Endodermal cell (in vitro differentiated cells): ENCODE results near the gene ZNF839. TPM values are rescaled to one million over a fixed set of nuclear protein-coding genes. Genes with fewer than 3 reads are reported as not detected.
"Not testable (repeated sequence)": the region's sequence is repeated elsewhere in the genome, so short reads cannot be mapped to it uniquely, and the experiment has no call there.

Experiments
- DNase-seq: peaks from one replicate; pipeline ENCODE4 v3.0.0-alpha.2; 2017
- H3K27ac ChIP-seq: 2 replicates; pipeline ENCODE4 v1.5.1; 2013; ENCODE audit warnings: mild to moderate bottlenecking, low read depth, low read length, moderate library complexity
- H3K27me3 ChIP-seq: 2 replicates; pipeline ENCODE4 v1.6.1; 2013; ENCODE audit warnings: mild to moderate bottlenecking, low read length, moderate library complexity; ENCODE audit not compliant: insufficient read depth, control insufficient read depth, poor library complexity, severe bottlenecking
- H3K36me3 ChIP-seq: 2 replicates; pipeline ENCODE4 v1.7.0; 2013; ENCODE audit warnings: mild to moderate bottlenecking, low read length, moderate library complexity; ENCODE audit not compliant: control insufficient read depth, insufficient read depth
- H3K4me1 ChIP-seq: one replicate; pipeline ENCODE4 v1.7.0; 2013; ENCODE audit warnings: low read length; ENCODE audit not compliant: control insufficient read depth, insufficient read depth
- H3K4me3 ChIP-seq: 2 replicates; pipeline ENCODE4 v1.5.1; 2013; ENCODE audit warnings: mild to moderate bottlenecking, low read length, moderate library complexity
- H3K9ac ChIP-seq: 2 replicates; pipeline ENCODE4 v1.6.1; 2013; ENCODE audit warnings: mild to moderate bottlenecking, low read length, moderate library complexity; ENCODE audit not compliant: poor library complexity, severe bottlenecking; ENCODE audit errors: extremely low read depth
- H3K9me3 ChIP-seq: 2 replicates; pipeline ENCODE4 v1.6.1; 2013; ENCODE audit warnings: mild to moderate bottlenecking, low read length, moderate library complexity; ENCODE audit not compliant: control insufficient read depth
- H3K27ac Mint-ChIP-seq: 2 replicates; pipeline ENCODE4 v1.8.0; 2020; ENCODE audit warnings: mixed read lengths
- H3K27me3 Mint-ChIP-seq: 2 replicates; pipeline ENCODE4 v1.8.0; 2021; ENCODE audit warnings: mild to moderate bottlenecking, mixed read lengths; ENCODE audit not compliant: insufficient read depth
- H3K36me3 Mint-ChIP-seq: 2 replicates; pipeline ENCODE4 v1.8.0; 2020; ENCODE audit warnings: low read depth, mixed read lengths
- H3K4me1 Mint-ChIP-seq: 2 replicates; pipeline ENCODE4 v1.8.0; 2020; ENCODE audit warnings: mixed read lengths
- H3K4me3 Mint-ChIP-seq: 2 replicates; pipeline ENCODE4 v1.8.0; 2020; ENCODE audit warnings: mild to moderate bottlenecking, moderate library complexity, mixed read lengths
- H3K9me3 Mint-ChIP-seq: 2 replicates; pipeline ENCODE4 v1.8.0; 2020; ENCODE audit warnings: mild to moderate bottlenecking, mixed read lengths
- CTCF ChIP-seq: fragments of 200-600 bp; sonication (generic); conservative IDR thresholded peaks from 2 replicates; pipeline ENCODE4 v1.5.0; 2021; ENCODE audit warnings: antibody characterized with exemption, mild to moderate bottlenecking
- WGBS, 2 experiments: methylation state at CpG; one replicate each; pipeline versions ENCODE4 v1.1.5 to v1.1.7; 2013; ENCODE audit warnings: missing lambda C conversion rate in 2 of 2, mixed read lengths in 1 of 2; ENCODE audit not compliant: insufficient coverage in 1 of 2, insufficient read length in 1 of 2; 5-methylcytosine and 5-hydroxymethylcytosine counted together
- total RNA-seq, 2 donors: library from RNA; stranded (reverse); fragmentation: NEBNext Ultra II Directional in 1 of 2; extraction: Animal tissue kit (Norgen Biotek cat#: 25700) in 1 of 2; gene quantifications; 2 replicates in 1 of 2; 3 replicates in 1 of 2; pipeline ENCODE4 v1.2.1, GENCODE V29; 2021

The ZNF839 gene
- total RNA-seq, 2 donors from 2014 or later, result 16.5 to 19.1 TPM

DNA sequence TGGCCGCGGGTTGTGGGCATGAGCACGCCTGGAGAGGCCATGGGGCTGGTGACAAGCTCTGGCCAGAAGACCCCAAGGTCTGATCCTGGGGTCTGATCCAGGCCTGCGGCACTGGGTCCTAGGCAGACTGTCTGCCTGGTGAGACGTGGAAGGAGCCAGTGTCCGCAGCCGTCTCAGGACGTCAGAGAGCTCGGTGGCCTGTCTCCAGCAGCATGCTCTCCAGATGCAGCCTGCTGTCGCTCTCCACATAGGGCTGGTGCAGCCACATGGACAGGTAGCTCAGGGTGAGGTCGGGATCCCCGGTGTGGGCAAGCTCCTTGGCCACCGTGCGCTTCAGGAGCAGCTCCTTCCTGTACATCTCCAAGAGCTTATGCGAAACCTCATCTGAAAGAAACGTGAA is 28.8 kb downstream of the ZNF839 start:
- Histone ChIP-seq H3K27me3 (no peaks in the 10 kb centered on the region), H3K9me3 (no peaks in the 10 kb centered on the region), H3K4me3 (no peak overlapping the region), H3K27ac (no peak overlapping the region), H3K9ac (no peak overlapping the region), H3K36me3 (peaks cover 38% of the 10 kb centered on the region), H3K4me1 (no peaks in the 10 kb centered on the region)
- Mint-ChIP-seq H3K4me1 (no peaks in the 10 kb centered on the region), H3K27me3 (no peaks in the 10 kb centered on the region), H3K4me3 (no peak overlapping the region), H3K36me3 (peaks cover 54% of the 10 kb centered on the region), H3K27ac (no peak overlapping the region), H3K9me3 (no peaks in the 10 kb centered on the region)
- 96 to 99% methylated on average over 13 to 16 of the region's 16 CpGs for WGBS, 2 experiments
- TF ChIP-seq CTCF, result no peak
- no peak for DNase-seq

DNA sequence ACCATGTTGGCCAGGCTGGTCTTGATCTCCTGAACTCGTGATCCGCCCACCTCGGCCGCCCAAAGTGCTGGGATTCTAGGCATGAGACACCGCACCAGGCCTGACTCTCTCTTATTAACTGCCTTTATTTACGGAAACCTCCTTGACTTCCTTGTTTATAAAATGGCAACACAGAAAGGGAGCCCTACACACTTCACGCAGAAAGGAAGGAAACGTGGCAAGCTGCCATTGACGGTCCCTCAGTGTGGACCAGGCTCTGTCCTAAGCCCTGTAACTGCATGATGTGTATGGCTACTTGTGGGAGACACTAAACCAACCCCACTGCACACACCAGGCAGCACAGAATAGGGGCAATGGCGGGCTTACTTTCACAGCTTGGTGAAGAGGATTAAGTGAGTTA is 31.5 kb downstream of the ZNF839 start:
- DNase-seq, result no peak
- peaks cover 61% of the 10 kb centered on the region for H3K36me3 Mint-ChIP-seq
- WGBS, 2 experiments, result 93 to 99% methylated on average over 8 to 10 of the region's 10 CpGs

DNA sequence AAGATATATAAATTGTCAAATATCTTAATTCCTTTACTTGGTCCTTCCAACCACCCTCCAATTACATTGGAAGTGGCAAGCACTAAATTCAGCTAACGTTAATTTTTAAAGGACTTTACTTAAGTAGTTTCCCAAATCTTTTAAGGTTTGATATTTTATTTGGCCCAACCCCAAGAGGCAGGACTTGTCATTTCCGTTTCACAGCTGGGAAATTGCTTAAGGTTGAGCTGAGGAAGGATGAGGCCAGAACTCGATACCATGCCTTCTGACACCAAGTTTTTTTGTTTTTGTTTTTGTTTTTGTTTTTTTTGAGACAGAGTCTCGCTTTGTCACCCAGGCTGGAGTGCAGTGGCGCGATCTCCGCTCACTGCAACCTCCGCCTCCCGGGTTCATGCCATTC is 32.0 kb downstream of the ZNF839 start:
- H3K4me3 Mint-ChIP-seq, H3K4me3 ChIP-seq, DNase-seq, H3K9me3 ChIP-seq, H3K4me1 Mint-ChIP-seq, H3K27me3 ChIP-seq, H3K4me1 ChIP-seq, H3K9ac ChIP-seq, H3K27me3 Mint-ChIP-seq, H3K27ac Mint-ChIP-seq, H3K27ac ChIP-seq, H3K9me3 Mint-ChIP-seq: not testable (repeated sequence)
- peaks cover 61% of the 10 kb centered on the region for H3K36me3 Mint-ChIP-seq
- WGBS, 2 experiments, result 97 to 100% methylated on average over 2 to 9 of the region's 9 CpGs
- H3K36me3 ChIP-seq, result peaks cover 59% of the 10 kb centered on the region

More for the DNA sequence above, 31.5 kb downstream of the ZNF839 start:
- Mint-ChIP-seq H3K9me3 (no peaks in the 10 kb centered on the region), H3K4me3 (no peak overlapping the region), H3K27ac (no peak overlapping the region), H3K27me3 (no peaks in the 10 kb centered on the region), H3K4me1 (no peaks in the 10 kb centered on the region)
- Histone ChIP-seq H3K4me1 (no peaks in the 10 kb centered on the region), H3K4me3 (no peak overlapping the region), H3K36me3 (peaks cover 53% of the 10 kb centered on the region), H3K9me3 (no peaks in the 10 kb centered on the region), H3K27me3 (no peaks in the 10 kb centered on the region), H3K9ac (no peak overlapping the region), H3K27ac (no peak overlapping the region)
- TF ChIP-seq CTCF, result no peak

- Mint-ChIP-seq H3K4me1 (no peaks in the 10 kb centered on the region), H3K27me3 (no peaks in the 10 kb centered on the region), H3K27ac (peak overlapping the region; percentile 14), H3K4me3 (no peak overlapping the region), H3K9me3 (no peaks in the 10 kb centered on the region), H3K36me3 (peaks cover 61% of the 10 kb centered on the region)
- no peak overlapping the region for H3K9ac ChIP-seq
- no peak overlapping the region for H3K27ac ChIP-seq
- no peak for DNase-seq
- H3K4me3 ChIP-seq, result no peak overlapping the region
- no peaks in the 10 kb centered on the region for H3K27me3 ChIP-seq
- no peak for TF ChIP-seq CTCF
- no peaks in the 10 kb centered on the region for H3K9me3 ChIP-seq
- 99 to 100% methylated on average over 1 to 3 of the region's 4 CpGs for WGBS, 2 experiments
- no peaks in the 10 kb centered on the region for H3K4me1 ChIP-seq
- peaks cover 58% of the 10 kb centered on the region for H3K36me3 ChIP-seq
Measured at GRCh38 chr14:102352213-102352612, 32.7 kb downstream of the ZNF839 start.
